PC-9 (cell line): ENCODE results near the gene CCDC136. TPM values are rescaled to one million over a fixed set of nuclear protein-coding genes. Genes with fewer than 3 reads are reported as not detected.

Experiments used
- BruUV-seq: library from RNA; stranded (reverse); fragments of 400-500 nt; replicated peaks from 2 replicates; lab custom pipeline; 2021; lab: Mats Ljungman, UMichigan
- CTCF ChIA-PET: fragments of 300-600 bp; sonication (Branson Sonifier 250); formaldehyde crosslinking; loops from one replicate; lab custom pipeline; 2022; ENCODE audit warnings: antibody characterized with exemption; lab: Charles Lee
- POLR2A ChIA-PET: fragments of 300-600 bp; sonication (Branson Sonifier 250); formaldehyde crosslinking; loops from one replicate; lab custom pipeline; 2022; ENCODE audit warnings: antibody characterized with exemption; ENCODE audit not compliant: unreplicated experiment; lab: Charles Lee
- DNase-seq, 2 experiments: peaks; one replicate each; pipeline versions ENCODE4 v3.0.0 to v3.0.0-alpha.2; 2015 to 2022; ENCODE audit warnings: mixed read lengths in 1 of 2
- H2AFZ ChIP-seq: fragments of 200-600 bp; sonication (generic); 2 replicates; pipeline ENCODE4 v1.8.1; 2017; ENCODE audit warnings: antibody characterized with exemption
- H3F3A ChIP-seq: fragments of 200-600 bp; sonication (generic); 2 replicates; pipeline ENCODE4 v1.8.1; 2017; ENCODE audit warnings: antibody characterized with exemption, mild to moderate bottlenecking, low read depth; ENCODE audit not compliant: insufficient read depth
- H3K27ac ChIP-seq: fragments of 200-600 bp; sonication (generic); 2 replicates; pipeline ENCODE4 v1.6.1; 2016; ENCODE audit warnings: mixed run types
- H3K27me3 ChIP-seq: fragments of 200-600 bp; sonication (generic); 2 replicates; pipeline ENCODE4 v1.6.1; 2016; ENCODE audit warnings: low read depth, mixed run types; ENCODE audit not compliant: insufficient read depth
- H3K36me3 ChIP-seq: fragments of 200-600 bp; sonication (generic); 2 replicates; pipeline ENCODE4 v1.6.1; 2016; ENCODE audit warnings: low read depth, mixed run types
- H3K4me1 ChIP-seq: fragments of 200-600 bp; sonication (generic); replicated peaks from 2 replicates; pipeline ENCODE4 v1.6.1; 2016; ENCODE audit warnings: mixed run types; ENCODE audit not compliant: insufficient read depth
- H3K4me2 ChIP-seq: fragments of 200-600 bp; sonication (generic); 2 replicates; pipeline ENCODE4 v1.6.1; 2017; ENCODE audit warnings: mixed run types
- H3K4me3 ChIP-seq: fragments of 200-600 bp; sonication (generic); 2 replicates; pipeline ENCODE4 v1.6.1; 2016; ENCODE audit warnings: mixed run types
- H3K79me2 ChIP-seq: fragments of 200-600 bp; sonication (generic); 2 replicates; pipeline ENCODE4 v1.6.1; 2017; ENCODE audit warnings: low read depth, mixed run types
- H3K9me2 ChIP-seq: fragments of 200-600 bp; sonication (generic); 2 replicates; pipeline ENCODE4 v1.8.1; 2017; ENCODE audit warnings: mild to moderate bottlenecking; ENCODE audit not compliant: insufficient read depth
- H3K9me3 ChIP-seq: fragments of 200-600 bp; sonication (generic); 2 replicates; pipeline ENCODE4 v1.8.1; 2016; ENCODE audit warnings: low read depth; ENCODE audit not compliant: insufficient read depth
- H4K20me1 ChIP-seq: fragments of 200-600 bp; sonication (generic); 2 replicates; pipeline ENCODE4 v1.8.1; 2017; ENCODE audit not compliant: insufficient read depth
- CTCF ChIP-seq: fragments of 200-600 bp; sonication (generic); conservative IDR thresholded peaks from 2 replicates; pipeline ENCODE4 v1.6.1; 2017; ENCODE audit warnings: mixed run types, antibody characterized with exemption, mild to moderate bottlenecking, moderate library complexity
- EZH2 ChIP-seq: fragments of 200-600 bp; sonication (generic); IDR thresholded peaks from 2 replicates; pipeline ENCODE4 v1.8.0; 2017; ENCODE audit warnings: antibody characterized with exemption, low read depth
- intact Hi-C: fragments of 100-400 bp; cut with micrococcal nuclease; formaldehyde crosslinking; loops from one replicate; pipeline ENCODE4 v1.10.0; 2022; ENCODE audit not compliant: unreplicated experiment
- total RNA-seq: library from RNA; stranded (reverse); gene quantifications from 2 replicates; pipeline ENCODE4 v1.2.3, GENCODE V29; 2021

CCDC136 gene
- total RNA-seq, 1 experiment from 2014 or later = 7.1 TPM

- H3K27me3 ChIP-seq = no peaks in the 10 kb centered on the region
- H3K4me3 ChIP-seq = no peak overlapping the region
- H3K9me2 ChIP-seq = no peaks in the 10 kb centered on the region
- no peaks in the 10 kb centered on the region for H3K79me2 ChIP-seq
- CTCF ChIA-PET = no interaction called here
- no peaks in the 10 kb centered on the region for H3K4me1 ChIP-seq
- POLR2A ChIA-PET = no interaction called here
- H3F3A ChIP-seq = no peaks in the 10 kb centered on the region
- no peak for DNase-seq
- intact Hi-C loops = no loop called here
- BruUV-seq = no TSS peak
- no peak for TF ChIP-seq EZH2
- TF ChIP-seq CTCF = no peak
- H3K36me3 ChIP-seq = no peaks in the 10 kb centered on the region
- no peak overlapping the region for H2AFZ ChIP-seq
- H3K9me3 ChIP-seq = no peaks in the 10 kb centered on the region
- no peak overlapping the region for H3K4me2 ChIP-seq
- no peak overlapping the region for H3K27ac ChIP-seq
- H4K20me1 ChIP-seq = no peaks in the 10 kb centered on the region
Observed at GRCh38 chr7:128801003-128801402, 9.2 kb downstream of the CCDC136 start.

- Histone ChIP-seq H3F3A (no peaks in the 10 kb centered on the region), H3K4me1 (no peaks in the 10 kb centered on the region), H2AFZ (no peak overlapping the region), H3K27me3 (no peaks in the 10 kb centered on the region), H3K4me2 (no peak overlapping the region), H3K4me3 (no peak overlapping the region), H3K27ac (no peak overlapping the region), H3K79me2 (no peaks in the 10 kb centered on the region), H3K9me2 (no peaks in the 10 kb centered on the region), H3K36me3 (no peaks in the 10 kb centered on the region), H4K20me1 (no peaks in the 10 kb centered on the region), H3K9me3 (no peaks in the 10 kb centered on the region)
- intact Hi-C loops = no loop called here
- no peak for DNase-seq
- BruUV-seq = no TSS peak
- CTCF ChIA-PET = no interaction called here
- TF ChIP-seq EZH2 = no peak
- TF ChIP-seq CTCF = no peak
- POLR2A ChIA-PET = no interaction called here
Observed at GRCh38 chr7:128801667-128802418, 10.1 kb downstream of the CCDC136 start.

DNA sequence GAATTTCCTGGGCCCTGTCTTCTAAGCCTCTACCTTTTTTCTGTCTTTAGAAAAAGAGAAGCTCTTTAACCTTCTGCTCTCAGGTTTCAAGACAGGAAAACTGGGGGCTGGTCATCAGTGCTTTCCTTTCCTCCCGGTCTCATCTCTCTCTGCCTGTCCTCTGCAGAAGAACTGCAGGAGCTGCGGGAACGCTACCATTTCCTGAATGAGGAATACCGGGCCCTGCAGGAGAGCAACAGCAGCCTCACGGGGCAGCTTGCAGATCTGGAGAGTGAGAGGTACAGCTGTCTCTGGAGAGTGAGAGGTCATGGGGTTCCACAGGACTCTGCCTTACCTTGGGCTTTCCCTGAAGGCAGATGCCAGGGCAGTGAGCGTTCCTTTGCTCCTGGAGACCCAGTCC, 12.7 kb downstream of the CCDC136 start:
- no peak overlapping the region for H3K27ac ChIP-seq
- no peaks in the 10 kb centered on the region for H3K79me2 ChIP-seq
- no peaks in the 10 kb centered on the region for H3K4me1 ChIP-seq
- no peak for DNase-seq
- TF ChIP-seq EZH2 (no peak), CTCF (no peak)
- H3K4me2 ChIP-seq = no peak overlapping the region
- intact Hi-C loops = no loop called here
- H3K36me3 ChIP-seq = no peaks in the 10 kb centered on the region
- H3F3A ChIP-seq = no peaks in the 10 kb centered on the region
- H3K9me2 ChIP-seq = no peaks in the 10 kb centered on the region
- H4K20me1 ChIP-seq = no peaks in the 10 kb centered on the region
- no peak overlapping the region for H2AFZ ChIP-seq
- no peaks in the 10 kb centered on the region for H3K27me3 ChIP-seq
- CTCF ChIA-PET = no interaction called here
- no TSS peak for BruUV-seq
- H3K4me3 ChIP-seq = no peak overlapping the region
- H3K9me3 ChIP-seq = no peaks in the 10 kb centered on the region
- POLR2A ChIA-PET = interaction anchor here (0.5 kb wide), 1 partner anchor 60 kb away, joined by 22 read pairs; no protein-coding TSS in a partner anchor
